ELR (cell line): ENCODE data around the gene TMEM106A.
"Not testable (repeated sequence)": the region's sequence is repeated elsewhere in the genome, so short reads cannot be mapped to it uniquely, and the experiment has no call there.

Experiments used
- DNase-seq: peaks from one replicate; pipeline ENCODE4 v3.0.0-alpha.2; 2015; ENCODE audit warnings: low read depth

Gene TMEM106A

GRCh38 chr17:43215341-43215740, 3.7 kb downstream of the TMEM106A start:
- no peak for DNase-seq

DNA sequence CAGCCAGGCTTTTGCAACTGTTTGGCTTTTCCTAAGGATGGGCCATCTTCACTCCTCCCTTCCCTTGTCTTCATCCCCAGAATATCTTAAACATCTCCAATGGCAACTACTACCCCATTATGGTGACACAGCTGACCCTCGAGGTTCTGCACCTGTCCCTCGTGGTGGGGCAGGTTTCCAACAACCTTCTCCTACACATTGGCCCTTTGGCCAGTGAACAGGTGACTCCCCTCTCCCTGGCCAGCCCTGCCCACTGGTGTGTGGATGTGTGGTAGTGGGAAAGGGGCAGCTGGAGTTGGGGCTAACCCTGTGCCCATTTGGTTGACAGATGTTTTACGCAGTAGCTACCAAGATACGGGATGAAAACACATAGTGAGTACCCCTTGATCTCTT, 4.7 kb downstream of the TMEM106A start:
- no peak for DNase-seq

DNA sequence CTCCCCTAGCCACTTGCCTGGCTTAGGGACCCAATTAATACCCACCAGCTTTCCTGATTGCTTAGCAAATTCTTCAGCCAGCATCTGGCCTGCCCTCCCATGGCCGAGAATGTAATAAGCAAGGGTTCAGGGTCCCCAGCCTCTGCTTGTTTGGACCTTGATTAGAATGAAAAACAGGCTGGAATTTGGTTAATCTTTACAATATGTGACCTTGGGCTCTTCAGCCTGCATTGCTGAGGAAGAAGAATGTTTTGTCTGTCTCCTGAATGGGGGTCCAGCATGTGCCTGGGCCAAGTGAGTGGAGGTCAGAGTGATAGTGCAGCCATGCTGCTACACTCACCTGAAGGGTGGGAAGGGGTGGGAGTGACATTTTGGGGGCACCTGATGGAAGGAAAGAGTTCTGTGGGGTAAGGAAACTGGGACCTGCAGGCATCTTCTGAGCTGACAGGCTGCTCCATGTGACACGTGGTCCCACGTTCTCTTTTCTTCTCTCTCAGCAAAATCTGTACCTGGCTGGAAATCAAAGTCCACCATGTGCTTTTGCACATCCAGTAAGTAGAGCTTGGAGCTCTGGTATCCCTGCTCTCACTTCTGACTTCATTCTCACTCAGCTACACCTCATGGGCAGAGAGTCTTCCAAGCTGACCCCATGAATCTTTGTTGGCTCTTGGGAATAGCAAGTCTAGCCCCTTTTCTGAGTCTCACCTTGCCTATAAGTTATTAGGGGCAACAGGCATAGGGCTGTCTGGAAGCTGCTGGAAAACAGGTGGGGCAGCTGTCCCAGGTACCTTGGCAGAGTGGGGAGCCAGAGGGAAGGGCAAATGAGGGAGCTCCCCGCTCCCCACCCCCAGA, 5.3 kb downstream of the TMEM106A start:
- DNase-seq: no peak

- DNase-seq: no peak
Measured at GRCh38 chr17:43217614-43218087, 6.0 kb downstream of the TMEM106A start.

- DNase-seq: no peak
Measured at GRCh38 chr17:43219001-43219400, 7.3 kb downstream of the TMEM106A start.

DNA sequence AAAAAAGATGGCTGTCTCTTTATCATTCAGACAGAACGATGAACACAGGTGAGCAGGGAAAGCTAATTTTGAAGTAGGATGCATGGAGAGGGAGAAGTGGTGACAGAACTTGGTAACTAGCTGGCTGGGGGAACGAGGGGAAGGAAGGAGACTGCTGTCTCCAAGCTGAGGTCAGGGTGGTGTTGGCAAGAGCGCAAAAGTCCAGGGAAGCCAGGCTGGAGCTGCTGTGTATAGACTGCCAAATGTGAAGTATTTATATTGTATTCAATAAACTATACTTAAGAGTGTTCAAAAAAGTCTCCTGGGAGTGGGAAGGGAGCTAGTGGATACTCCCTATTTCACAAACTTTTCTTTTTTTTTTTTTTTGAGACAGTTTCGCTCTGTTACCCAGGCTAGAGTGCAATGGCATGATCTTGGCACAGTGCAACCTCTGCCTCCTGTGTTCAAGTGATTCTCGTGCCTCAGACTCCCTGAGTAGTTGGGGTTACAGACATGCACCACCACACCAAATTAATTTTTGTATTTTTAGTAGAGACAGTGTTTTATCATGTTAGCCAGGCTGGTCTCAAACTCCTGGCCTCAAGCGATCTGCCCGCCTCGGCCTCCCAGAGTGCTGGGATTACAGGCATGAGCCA, 8.2 kb downstream of the TMEM106A start:
- no peak for DNase-seq

GRCh38 chr17:43220511-43221125, 8.9 kb downstream of the TMEM106A start:
- DNase-seq: no peak

DNA sequence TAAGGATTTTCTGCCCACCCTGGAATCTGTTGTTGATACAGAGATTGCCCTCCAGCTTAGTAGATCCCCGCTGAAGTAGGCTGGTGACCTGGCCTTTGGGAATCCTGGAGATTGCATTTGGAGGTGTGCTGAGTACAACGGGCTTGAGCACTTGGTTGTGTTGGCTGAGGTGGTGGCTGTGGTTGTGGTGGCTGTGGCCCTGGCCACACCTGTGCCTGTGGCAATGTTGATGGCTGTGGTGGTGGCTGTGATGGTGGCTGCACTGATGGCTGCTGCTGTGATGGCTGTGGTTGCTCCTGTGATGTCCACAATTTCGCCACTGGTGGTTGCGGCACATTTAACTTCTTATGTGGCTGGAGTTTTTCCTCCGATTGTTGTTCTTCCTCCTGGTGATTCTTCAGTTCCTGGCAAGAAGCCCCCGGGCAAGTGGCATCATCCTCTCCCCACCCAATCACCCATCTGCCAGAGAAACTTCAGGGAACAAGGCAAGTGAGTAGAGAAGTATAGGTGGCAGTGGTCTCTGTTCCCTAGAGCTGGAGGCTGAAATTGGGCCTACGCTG, 12.6 kb downstream of the TMEM106A start:
- DNase-seq: no peak

GRCh38 chr17:43226393-43226792, 14.7 kb downstream of the TMEM106A start:
- no peak for DNase-seq

- DNase-seq: not testable (repeated sequence)
Measured at GRCh38 chr17:43228020-43228782, 16.5 kb downstream of the TMEM106A start, which contains the start of gene CCDC200. TSS of gene CCDC200 (minus strand) at chr17:43228623. CDS start at chr17:43228554, 69 bp downstream.

DNA sequence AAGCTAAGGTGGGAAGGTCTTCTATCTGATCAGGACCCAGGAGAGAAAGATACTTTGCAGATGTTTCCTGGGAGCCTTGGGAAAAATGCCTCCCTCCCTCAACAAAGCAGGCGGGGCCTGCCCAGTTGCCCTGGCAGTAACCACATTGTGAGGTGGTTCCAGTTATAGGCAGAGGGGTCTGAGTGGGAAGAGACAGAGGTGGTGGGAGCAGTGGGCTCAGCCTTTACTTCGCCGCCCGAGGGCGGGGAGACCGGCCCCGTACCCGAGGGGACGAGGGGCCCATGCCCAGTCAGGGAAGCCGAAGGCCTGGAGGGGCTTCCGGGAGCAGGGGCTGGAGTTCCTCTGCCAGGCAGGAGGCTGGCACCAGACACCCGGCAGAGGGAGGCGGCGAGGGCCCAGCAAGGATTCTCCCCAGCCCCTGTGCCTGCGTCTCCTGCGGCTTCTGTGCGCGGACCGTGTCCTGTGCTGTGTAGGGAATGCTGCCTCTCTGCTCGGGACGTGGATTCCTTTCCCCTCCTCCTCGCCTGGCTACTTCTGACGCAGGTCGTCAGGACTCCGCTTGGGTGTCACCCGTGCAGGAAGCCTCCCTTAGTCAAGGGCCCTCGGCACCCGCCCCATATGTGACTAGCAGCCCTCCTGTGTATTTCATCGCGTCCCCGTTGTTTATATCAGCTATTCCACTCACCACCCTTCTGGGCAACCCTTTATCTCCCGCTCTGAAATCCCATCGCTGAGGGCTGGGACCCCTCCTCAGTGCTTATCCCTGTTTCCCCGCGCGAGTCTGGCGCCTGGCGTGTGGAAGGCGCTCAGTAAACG, 19.7 kb downstream of the TMEM106A start:
- DNase-seq: not testable (repeated sequence)

DNA sequence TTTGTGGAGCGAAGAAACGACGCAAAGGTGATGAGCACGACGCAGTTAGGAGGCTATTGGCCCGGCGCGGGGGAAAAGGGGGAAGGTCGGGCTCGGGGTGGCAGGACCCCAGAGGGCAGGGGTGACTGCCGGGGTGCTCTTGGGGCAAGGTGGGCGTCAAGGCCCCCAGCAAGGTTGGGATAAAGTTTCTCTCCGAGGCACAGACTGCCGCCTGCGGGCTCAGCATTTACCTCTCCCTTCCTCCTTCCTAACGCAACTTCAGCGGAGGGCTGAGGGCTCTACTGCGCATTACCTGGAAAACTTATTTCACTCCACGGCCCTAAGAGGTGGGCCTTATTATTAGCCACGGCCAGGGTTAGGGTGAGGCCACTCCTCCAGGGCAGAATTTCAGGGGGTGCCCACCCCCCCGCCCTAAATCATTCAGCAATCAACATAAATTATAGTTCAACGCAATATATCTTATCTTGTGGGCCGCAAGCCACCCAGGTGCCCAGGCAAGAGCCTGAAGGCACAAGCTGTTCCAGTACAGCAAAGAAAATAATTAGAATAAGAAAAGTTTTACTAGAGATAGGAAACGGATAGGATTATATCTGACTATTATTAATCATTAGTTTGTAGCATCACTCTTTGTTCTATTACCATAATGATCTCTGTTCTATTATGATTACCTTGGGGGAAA, 20.5 kb downstream of the TMEM106A start:
- peak; percentile 0 for DNase-seq

DNA sequence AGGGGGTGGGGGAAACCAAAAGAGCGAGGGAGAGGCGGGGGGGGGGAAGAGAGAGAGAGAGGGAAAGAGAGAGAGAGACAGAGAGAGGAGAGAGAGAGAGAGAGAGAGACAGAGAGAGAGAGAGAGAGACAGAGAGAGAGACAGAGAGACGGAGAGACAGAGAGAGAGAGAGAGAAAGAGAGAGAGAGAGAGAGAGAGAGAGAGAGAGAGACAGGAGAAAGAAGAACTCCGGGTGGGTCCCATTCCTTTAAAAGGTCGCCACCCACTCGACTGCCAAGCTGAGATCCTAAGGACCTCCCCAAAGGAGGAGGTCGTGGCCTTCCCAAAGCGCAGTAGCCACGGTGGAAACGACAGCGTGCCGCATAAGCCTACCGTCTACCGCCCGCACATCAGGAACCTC, 21.6 kb downstream of the TMEM106A start:
- not testable (repeated sequence) for DNase-seq

- not testable (repeated sequence) for DNase-seq
Measured at GRCh38 chr17:43233877-43234276, 22.2 kb downstream of the TMEM106A start, which contains the start of gene RNU2-1. TSS of gene RNU2-1 (minus strand) at chr17:43233977.

DNA sequence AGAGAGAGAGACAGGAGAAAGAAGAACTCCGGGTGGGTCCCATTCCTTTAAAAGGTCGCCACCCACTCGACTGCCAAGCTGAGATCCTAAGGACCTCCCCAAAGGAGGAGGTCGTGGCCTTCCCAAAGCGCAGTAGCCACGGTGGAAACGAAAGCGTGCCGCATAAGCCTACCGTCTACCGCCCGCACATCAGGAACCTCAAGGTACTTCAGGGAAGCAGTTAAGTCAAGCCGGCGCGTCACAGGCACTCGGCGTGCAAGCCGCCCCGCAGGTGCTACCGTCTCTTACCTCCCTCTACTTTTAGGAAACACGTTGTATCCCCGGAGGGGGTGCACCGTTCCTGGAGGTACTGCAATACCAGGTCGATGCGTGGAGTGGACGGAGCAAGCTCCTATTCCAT, 27.9 kb downstream of the TMEM106A start:
- DNase-seq: not testable (repeated sequence)

- DNase-seq: not testable (repeated sequence)
Measured at GRCh38 chr17:43240596-43241352, 29.1 kb downstream of the TMEM106A start.

DNA sequence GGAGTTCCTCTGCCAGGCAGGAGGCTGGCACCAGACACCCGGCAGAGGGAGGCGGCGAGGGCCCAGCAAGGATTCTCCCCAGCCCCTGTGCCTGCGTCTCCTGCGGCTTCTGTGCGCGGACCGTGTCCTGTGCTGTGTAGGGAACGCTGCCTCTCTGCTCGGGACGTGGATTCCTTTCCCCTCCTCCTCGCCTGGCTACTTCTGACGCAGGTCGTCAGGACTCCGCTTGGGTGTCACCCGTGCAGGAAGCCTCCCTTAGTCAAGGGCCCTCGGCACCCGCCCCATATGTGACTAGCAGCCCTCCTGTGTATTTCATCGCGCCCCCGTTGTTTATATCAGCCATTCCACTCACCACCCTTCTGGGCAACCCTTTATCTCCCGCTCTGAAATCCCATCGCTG, 34.8 kb downstream of the TMEM106A start:
- not testable (repeated sequence) for DNase-seq
